Measurements from ENCODE around the gene CASP3. TPM values are rescaled to one million over a fixed set of nuclear protein-coding genes. Genes with fewer than 3 reads are reported as not detected.

The CASP3 gene
- total and polyA plus RNA-seq, 9 of the 15 experiments (the other 6 are each of a cell fraction or from before 2014, with no cell fraction given) = 17.6 to 40.1 (median 31.8) TPM

GRCh38 chr4:184684491-184685189 lies 35.4 kb upstream of the CASP3 start (continued):
- TF ChIP-seq ZBTB12 (CRISPR knock-in tag; IDR thresholded peaks at IDR 0.05) = no peak
- TF ChIP-seq STAT5A (IDR thresholded peaks at IDR 0.05; ENCODE audit: borderline replicate concordance, low read length) = peak; percentile 97
- TF ChIP-seq SAFB (IDR thresholded peaks at IDR 0.05; ENCODE audit: borderline replicate concordance, low read depth, low read length) = no peak
- TF ChIP-seq SMAD1 (IDR thresholded peaks at IDR 0.05; ENCODE audit: low read depth, low read length, partially characterized antibody) = peak; percentile 92
- no peak for TF ChIP-seq FOXO4 (CRISPR knock-in tag; IDR thresholded peaks at IDR 0.05)
- TF ChIP-seq TCF7 (IDR thresholded peaks at IDR 0.05; ENCODE audit: borderline replicate concordance) = peak; percentile 84; the same call in 1 of the 2 replicates
- no peak for TF ChIP-seq KAT8 (IDR thresholded peaks at IDR 0.05; ENCODE audit: low read depth)
- peak in 1 of 2 experiments; percentile 48; a peak in 1 of 4 replicates for TF ChIP-seq MAZ (CRISPR knock-in tag; conservative IDR thresholded peaks at IDR 0.05 in 1 of 2, IDR thresholded peaks at IDR 0.05 in 1 of 2)
- no peak for TF ChIP-seq ERF (CRISPR knock-in tag; IDR thresholded peaks at IDR 0.05)
- peak in 1 of 2 experiments; percentile 84; a peak in 2 of 4 replicates for TF ChIP-seq ZNF639 (CRISPR knock-in tag; conservative IDR thresholded peaks at IDR 0.05 in 1 of 2, IDR thresholded peaks at IDR 0.05 in 1 of 2)
- TF ChIP-seq ZSCAN32 (CRISPR knock-in tag; IDR thresholded peaks at IDR 0.05) = no peak
- TF ChIP-seq ZBTB33 (CRISPR knock-in tag; IDR thresholded peaks at IDR 0.05) = peak; percentile 52; the same call in 1 of the 2 replicates
- TF ChIP-seq DPF2 (IDR thresholded peaks at IDR 0.05) = peak; percentile 100
- no peak for TF ChIP-seq ZNF217 (CRISPR knock-in tag; IDR thresholded peaks at IDR 0.05)
- 0 out of 2 replicates have a peak, but pooled peaks have one; percentile 8 for TF ChIP-seq ZNF445 (CRISPR knock-in tag; IDR thresholded peaks at IDR 0.05; ENCODE audit: low read depth)
- peak; percentile 83 for TF ChIP-seq TOE1 (IDR thresholded peaks at IDR 0.05; ENCODE audit: borderline replicate concordance)
- TF ChIP-seq TOE1 (CRISPR knock-in tag; IDR thresholded peaks at IDR 0.05; ENCODE audit: borderline replicate concordance, low read depth) = no peak
- peak; percentile 81 to 94; a peak in 3 of 4 replicates for TF ChIP-seq TBL1XR1 (IDR thresholded peaks at IDR 0.05; ENCODE audit: low read length in 2 of 2)
